Lung (tissue), 12 donors: ENCODE measurements around the gene MOSMO. TPM values are rescaled to one million over a fixed set of nuclear protein-coding genes. Genes with fewer than 3 reads are reported as not detected.
A peak's percentile ranks its signal among the peaks of the same experiment; 100 is the strongest.

ENCODE experiments used
- ATAC-seq: fragments of 200-7000 bp; cut with Tn5 transposase; one replicate; pipeline ENCODE4 v1.9.1; 2020; ENCODE audit warnings: moderate number of reproducible peaks; ENCODE audit not compliant: insufficient read depth, low FRiP score
- DNase-seq, 3 donors: peaks; one replicate each; pipeline ENCODE4 v3.0.0-alpha.2; 2013 to 2017
- H3K27ac ChIP-seq, 2 donors: one replicate each; pipeline ENCODE4 v1.5.1; 2013; ENCODE audit warnings: mild to moderate bottlenecking in 2 of 2, moderate library complexity in 2 of 2, control low read depth in 1 of 2, inconsistent platforms in 1 of 2, low read depth in 1 of 2, low read length in 1 of 2
- H3K27me3 ChIP-seq, 3 donors: one replicate each; pipeline ENCODE4 v1.5.1; 2013; ENCODE audit warnings: low read length in 2 of 3; ENCODE audit not compliant: control insufficient read depth in 3 of 3, insufficient read depth in 3 of 3
- H3K36me3 ChIP-seq, 4 donors: one replicate each; pipeline ENCODE4 v1.5.1; 2013; ENCODE audit warnings: low read length in 4 of 4, mild to moderate bottlenecking in 1 of 4, moderate library complexity in 1 of 4; ENCODE audit not compliant: control insufficient read depth in 4 of 4, insufficient read depth in 4 of 4
- H3K4me1 ChIP-seq, 5 donors: one replicate each; pipeline ENCODE4 v1.5.1; 2013; ENCODE audit warnings: low read length in 5 of 5, mild to moderate bottlenecking in 2 of 5, moderate library complexity in 1 of 5; ENCODE audit not compliant: control insufficient read depth in 5 of 5, insufficient read depth in 5 of 5
- H3K4me3 ChIP-seq: one replicate; pipeline ENCODE4 v1.5.1; 2013; ENCODE audit warnings: mild to moderate bottlenecking, control low read depth, moderate library complexity
- H3K9ac ChIP-seq, 2 donors: one replicate each; pipeline ENCODE4 v1.5.1; 2013; ENCODE audit warnings: low read length in 2 of 2, control low read depth in 1 of 2; ENCODE audit not compliant: insufficient read depth in 1 of 2
- H3K9me3 ChIP-seq, 4 donors: one replicate each; pipeline ENCODE4 v1.5.1; 2013; ENCODE audit warnings: low read length in 3 of 4, mild to moderate bottlenecking in 1 of 4, moderate library complexity in 1 of 4; ENCODE audit not compliant: control insufficient read depth in 4 of 4, insufficient read depth in 3 of 4
- CTCF ChIP-seq: IDR thresholded peaks from 2 replicates; pipeline ENCODE4 v1.5.1; 2012; ENCODE audit warnings: mild to moderate bottlenecking; ENCODE audit errors: control extremely low read depth, extremely low read depth
- WGBS, 2 donors: extraction: QIAGEN DNeasy Blood & Tissue Kit; methylation state at CpG; one replicate each; pipeline ENCODE4 v1.1.7; 2013; 5-methylcytosine and 5-hydroxymethylcytosine counted together
- polyA plus RNA-seq, 2 donors: library from polyadenylated mRNA; stranded (reverse); fragments of 200-250 nt; gene quantifications; one replicate each; pipeline ENCODE4 v1.2.1, GENCODE V29; 2013
- total RNA-seq, 2 donors: library from RNA; depleted of rRNA in 1 of 2; stranded (reverse); fragments of >200 nt in 1 of 2; gene quantifications; one replicate each; pipeline ENCODE4 v1.2.1, GENCODE V29; 2014 to 2021
- donor health status: control.
- donor health status: control.
- donor health status: Bipolar disorder and iron deficiency.
- donor health status: healthy.
- donor health status: DM: yes; HTN: yes; CAD: no.

MOSMO gene
- total and polyA plus RNA-seq, 4 donors: 10.3 to 30.6 (median 11.3) TPM

GRCh38 chr16:22055881-22056280, 48.0 kb downstream of the MOSMO start:
- Histone ChIP-seq H3K27ac (no peak overlapping the region), H3K27me3 (no peaks in the 10 kb centered on the region), H3K36me3 (peaks cover 0 to 5% (median 0%) of the 10 kb centered on the region in 4 donors), H3K9ac (no peak overlapping the region), H3K9me3 (no peaks in the 10 kb centered on the region), H3K4me1 (no peaks in the 10 kb centered on the region), H3K4me3 (no peak overlapping the region)
- DNase-seq (peak in 1 of 3 donors; percentile 10), ATAC-seq (no peak)
- WGBS, 2 donors: 84 to 90% methylated on average over 5 of the region's 5 CpGs
- no peak for TF ChIP-seq CTCF

- Histone ChIP-seq H3K9ac (no peak overlapping the region), H3K4me1 (peaks cover 0 to 2% (median 0%) of the 10 kb centered on the region in 5 donors), H3K36me3 (peaks cover 0 to 4% (median 0%) of the 10 kb centered on the region in 4 donors), H3K9me3 (no peaks in the 10 kb centered on the region), H3K27me3 (no peaks in the 10 kb centered on the region), H3K27ac (no peak overlapping the region), H3K4me3 (no peak overlapping the region)
- WGBS, 2 donors: 94 to 95% methylated on average over 1 of the region's 1 CpG
- DNase-seq (no peak), ATAC-seq (no peak)
- no peak for TF ChIP-seq CTCF
Observed at GRCh38 chr16:22063888-22064467, 56.1 kb downstream of the MOSMO start.

- Histone ChIP-seq H3K27ac (no peak overlapping the region), H3K9me3 (no peaks in the 10 kb centered on the region), H3K36me3 (peaks cover 0 to 4% (median 0%) of the 10 kb centered on the region in 4 donors), H3K9ac (no peak overlapping the region), H3K27me3 (no peaks in the 10 kb centered on the region), H3K4me3 (no peak overlapping the region), H3K4me1 (peaks cover 0 to 11% (median 7%) of the 10 kb centered on the region in 5 donors)
- no peak for TF ChIP-seq CTCF
- DNase-seq (no peak), ATAC-seq (no peak)
- WGBS, 2 donors: 93 to 94% methylated on average over 1 of the region's 1 CpG
Observed at GRCh38 chr16:22065252-22065651, 57.3 kb downstream of the MOSMO start.
